HG02798 (cell line): ENCODE results near the gene PLIN5.
"Not testable (repeated sequence)": the region's sequence is repeated elsewhere in the genome, so short reads cannot be mapped to it uniquely, and the experiment has no call there.

Experiments used
- ATAC-seq: cut with Tn5 transposase; IDR thresholded peaks from one replicate; pipeline ENCODE4 v1.9.1; 2021; ENCODE audit warnings: mild to moderate bottlenecking; ENCODE audit not compliant: unreplicated experiment, poor library complexity

Gene PLIN5

GRCh38 chr19:4547303-4548237 lies 12.5 kb upstream of the PLIN5 start:
- no peak for ATAC-seq

- ATAC-seq, result no peak
Observed at GRCh38 chr19:4543842-4544647, 9.0 kb upstream of the PLIN5 start.

- no peak for ATAC-seq
Observed at GRCh38 chr19:4542896-4543841, 8.1 kb upstream of the PLIN5 start.

GRCh38 chr19:4541806-4542145 lies 6.8 kb upstream of the PLIN5 start:
- not testable (repeated sequence) for ATAC-seq

GRCh38 chr19:4541114-4541805 lies 6.2 kb upstream of the PLIN5 start:
- ATAC-seq, result no peak

GRCh38 chr19:4539693-4540581 lies 4.9 kb upstream of the PLIN5 start, which contains the start of gene LRG1:
Gene LRG1, minus strand, starts transcription at chr19:4540036. Its CDS starts 23 bp downstream, at chr19:4540013.
- no peak for ATAC-seq

GRCh38 chr19:4539169-4539692 lies 4.2 kb upstream of the PLIN5 start:
- no peak for ATAC-seq

GRCh38 chr19:4538601-4538954 lies 3.6 kb upstream of the PLIN5 start:
- ATAC-seq, result no peak

- no peak for ATAC-seq
Observed at GRCh38 chr19:4537953-4538600, 3.1 kb upstream of the PLIN5 start.

GRCh38 chr19:4536798-4537197 lies 1.8 kb upstream of the PLIN5 start:
- ATAC-seq, result no peak

GRCh38 chr19:4533835-4534424 lies 1.1 kb downstream of the PLIN5 start:
- no peak for ATAC-seq

GRCh38 chr19:4533334-4533733 lies 1.7 kb downstream of the PLIN5 start:
- no peak for ATAC-seq

GRCh38 chr19:4531562-4532165 lies 3.4 kb downstream of the PLIN5 start:
- no peak for ATAC-seq

GRCh38 chr19:4529924-4530522 lies 5.0 kb downstream of the PLIN5 start:
- ATAC-seq, result no peak

GRCh38 chr19:4528843-4529242 lies 6.2 kb downstream of the PLIN5 start:
- no peak for ATAC-seq

- ATAC-seq, result not testable (repeated sequence)
Observed at GRCh38 chr19:4527377-4527776, 7.6 kb downstream of the PLIN5 start.

GRCh38 chr19:4525563-4526002 lies 9.4 kb downstream of the PLIN5 start:
- no peak for ATAC-seq
